Fibroblast of upper back skin (primary cell): ENCODE data around the gene CD55.

Experiments used
- DNase-seq: peaks from one replicate; pipeline ENCODE4 v3.0.0-alpha.2; 2013

The CD55 gene

GRCh38 chr1:207321079-207321789 lies at the start of gene CD55:
Gene CD55 (plus strand): TSS chr1:207321678. CDS start chr1:207321766, 88 bp downstream.
- peak; percentile 83 for DNase-seq

GRCh38 chr1:207274882-207275281 lies 46.6 kb upstream of the CD55 start:
- DNase-seq: no peak

- no peak for DNase-seq
Observed at GRCh38 chr1:207276465-207276864, 45.0 kb upstream of the CD55 start.

GRCh38 chr1:207277241-207277640 lies 44.2 kb upstream of the CD55 start:
- DNase-seq: no peak

GRCh38 chr1:207279652-207280051 lies 41.8 kb upstream of the CD55 start:
- no peak for DNase-seq

GRCh38 chr1:207280706-207281105 lies 40.8 kb upstream of the CD55 start:
- DNase-seq: no peak

GRCh38 chr1:207282058-207282457 lies 39.4 kb upstream of the CD55 start:
- peak; percentile 12 for DNase-seq

- peak; percentile 11 for DNase-seq
Observed at GRCh38 chr1:207282496-207283380, 38.7 kb upstream of the CD55 start.

- DNase-seq: no peak
Observed at GRCh38 chr1:207283421-207283820, 38.1 kb upstream of the CD55 start.

- DNase-seq: peak; percentile 31
Observed at GRCh38 chr1:207284209-207284897, 37.1 kb upstream of the CD55 start.

- DNase-seq: peak; percentile 51
Observed at GRCh38 chr1:207286786-207287468, 34.6 kb upstream of the CD55 start.

- peak; percentile 3 for DNase-seq
Observed at GRCh38 chr1:207288315-207288714, 33.2 kb upstream of the CD55 start.

- no peak for DNase-seq
Observed at GRCh38 chr1:207289756-207290155, 31.7 kb upstream of the CD55 start.

GRCh38 chr1:207291723-207292122 lies 29.8 kb upstream of the CD55 start:
- DNase-seq: no peak

GRCh38 chr1:207298186-207298585 lies 23.3 kb upstream of the CD55 start:
- no peak for DNase-seq

GRCh38 chr1:207298636-207299398 lies 22.7 kb upstream of the CD55 start:
- no peak for DNase-seq

GRCh38 chr1:207300970-207301369 lies 20.5 kb upstream of the CD55 start:
- DNase-seq: no peak

- peak; percentile 3 for DNase-seq
Observed at GRCh38 chr1:207302618-207303393, 18.7 kb upstream of the CD55 start.

- no peak for DNase-seq
Observed at GRCh38 chr1:207304710-207305488, 16.6 kb upstream of the CD55 start.

GRCh38 chr1:207305489-207305873 lies 16.0 kb upstream of the CD55 start:
- no peak for DNase-seq
